K562 (cell line): Measurements from ENCODE around the gene TCOF1. TPM values are rescaled to one million over a fixed set of nuclear protein-coding genes. Genes with fewer than 3 reads are reported as not detected.

ENCODE experiments used
- ATAC-seq: fragments of 200-7000 bp; cut with Tn5 transposase; 3 replicates; pipeline ENCODE4 v1.9.1; 2020; ENCODE audit warnings: moderate library complexity
- BruUV-seq: library from RNA; stranded (reverse); fragments of 400-500 nt; replicated peaks from 2 replicates; lab custom pipeline; 2021; lab: Mats Ljungman, UMichigan
- CTCF ChIA-PET: fragments of 300-600 bp; formaldehyde crosslinking; extraction: SDS; loops from one replicate; lab custom pipeline; 2021; ENCODE audit warnings: low intra/inter-chr PET ratio; lab: Yijun Ruan, JAX
- POLR2A ChIA-PET: fragments of 300-600, 350-650 bp; sonication (Branson Sonifier 250); formaldehyde crosslinking; extraction: SDS; loops from one replicate; lab custom pipeline; 2021; ENCODE audit warnings: antibody characterized with exemption, inconsistent platforms; lab: Yijun Ruan, JAX
- DNase-seq, 4 experiments: peaks; one replicate each; pipeline versions ENCODE4 v3.0.0 to v3.0.0-alpha.2; 2011 to 2018; ENCODE audit warnings: low spot score in 3 of 4, mixed read lengths in 3 of 4; ENCODE audit errors: extremely low read depth in 1 of 4
- FAIRE-seq: peaks from 2 replicates; lab custom pipeline; 2011; peaks lifted over from hg19 to GRCh38; lab: Jason Lieb, UNC
- H2AFZ ChIP-seq: 2 replicates; pipeline ENCODE4 v1.6.0; 2011; ENCODE audit warnings: low read depth, low read length, control low read depth, inconsistent platforms
- H3K27ac ChIP-seq: fragments of 200-600 bp; 3 replicates; pipeline ENCODE4 v1.8.0; 2011; ENCODE audit warnings: low read depth, mild to moderate bottlenecking, control low read depth, inconsistent platforms, low read length, moderate library complexity, mixed read lengths; ENCODE audit errors: extremely low read depth
- H3K27me3 ChIP-seq, 2 experiments: fragments of 300-600 bp in 1 of 2; 2 replicates in 1 of 2; 3 replicates in 1 of 2; pipeline versions ENCODE4 v1.6.0 to v1.8.0; 2011; ENCODE audit warnings: inconsistent platforms in 2 of 2, low read length in 2 of 2, mild to moderate bottlenecking in 1 of 2, mixed read lengths in 1 of 2, moderate library complexity in 1 of 2; ENCODE audit not compliant: control insufficient read depth in 2 of 2, insufficient read depth in 2 of 2
- H3K36me3 ChIP-seq: fragments of 300-600 bp; 3 replicates; pipeline ENCODE4 v1.8.0; 2011; ENCODE audit warnings: mild to moderate bottlenecking, low read length, inconsistent platforms; ENCODE audit not compliant: control insufficient read depth, insufficient read depth
- H3K4me1 ChIP-seq, 2 experiments: fragments of 200-600 bp in 1 of 2; replicated peaks in 1 of 2; 2 replicates in 1 of 2; 3 replicates in 1 of 2; pipeline versions ENCODE4 v1.5.1 to v1.8.0; 2011; ENCODE audit warnings: inconsistent platforms in 2 of 2, low read length in 2 of 2, mild to moderate bottlenecking in 1 of 2, mixed read lengths in 1 of 2, moderate library complexity in 1 of 2; ENCODE audit not compliant: control insufficient read depth in 2 of 2, insufficient read depth in 2 of 2
- H3K4me2 ChIP-seq: 2 replicates; pipeline ENCODE4 v1.6.1; 2011; ENCODE audit warnings: low read length, control low read depth, inconsistent platforms, mixed read lengths; ENCODE audit not compliant: insufficient read depth
- H3K4me3 ChIP-seq: fragments of 200-600 bp; sonication (generic), shearing (Covaris generic); 2 replicates; pipeline ENCODE4 v1.5.1; 2016; ENCODE audit warnings: control low read depth, inconsistent platforms
- H3K79me2 ChIP-seq: fragments of 200-600 bp; 3 replicates; pipeline ENCODE4 v1.8.0; 2011; ENCODE audit warnings: low read length, inconsistent platforms; ENCODE audit not compliant: control insufficient read depth, insufficient read depth
- H3K9ac ChIP-seq, 2 experiments: 2 replicates each; pipeline versions ENCODE4 v1.6.0 to v1.6.1; 2011; ENCODE audit warnings: low read depth in 2 of 2, low read length in 2 of 2, control low read depth in 1 of 2, inconsistent platforms in 1 of 2, mild to moderate bottlenecking in 1 of 2, mixed read lengths in 1 of 2; ENCODE audit not compliant: insufficient read depth in 1 of 2
- H3K9me1 ChIP-seq: one replicate; pipeline ENCODE4 v1.6.0; 2011; ENCODE audit warnings: inconsistent platforms, mild to moderate bottlenecking, low read length, moderate library complexity; ENCODE audit not compliant: control insufficient read depth, insufficient read depth
- H3K9me3 ChIP-seq: replicated peaks from 2 replicates; pipeline ENCODE4 v1.5.1; 2011; ENCODE audit warnings: low read depth, low read length, inconsistent platforms; ENCODE audit not compliant: control insufficient read depth, insufficient read depth
- H4K20me1 ChIP-seq: replicated peaks from 2 replicates; pipeline ENCODE4 v1.6.1; 2011; ENCODE audit warnings: low read length, inconsistent platforms, mixed read lengths; ENCODE audit not compliant: control insufficient read depth, insufficient read depth
- DPF2 ChIP-seq: fragments of 450-650 bp; IDR thresholded peaks from 2 replicates; pipeline ENCODE4 v1.6.1; 2016
- GTF2F1 ChIP-seq: IDR thresholded peaks from 2 replicates; pipeline ENCODE4 v1.6.1; 2011; ENCODE audit warnings: low read depth, low read length, improper control_type of control experiment
- RCOR1 ChIP-seq, 2 experiments: IDR thresholded peaks; 2 replicates each; pipeline ENCODE4 v1.6.1; 2012; ENCODE audit warnings: low read depth in 2 of 2, low read length in 2 of 2, borderline replicate concordance in 1 of 2, improper control_type of control experiment in 1 of 2
- RFX1 ChIP-seq: fragments of 450-650 bp; IDR thresholded peaks from 2 replicates; pipeline ENCODE4 v1.6.1; 2016; ENCODE audit warnings: mild to moderate bottlenecking, moderate library complexity
- ZFP36 ChIP-seq: fragments of 150-350 bp; IDR thresholded peaks from 2 replicates; pipeline ENCODE4 v1.6.1; 2018; ENCODE audit warnings: low read length, low read depth; ENCODE audit not compliant: partially characterized antibody
- ZNF586 ChIP-seq: fragments of 450-650 bp; formaldehyde crosslinking; conservative IDR thresholded peaks from 2 replicates; pipeline ENCODE4 v1.4.0; 2020; ENCODE audit warnings: mild to moderate bottlenecking, moderate library complexity
- WGBS: fragments of 100-300 bp; shearing (Covaris generic); methylation state at CpG from one replicate; pipeline ENCODE4 v1.1.6; 2016; ENCODE audit warnings: low coverage, mixed read lengths; ENCODE audit not compliant: insufficient coverage; ENCODE audit errors: missing lambda C conversion rate; 5-methylcytosine and 5-hydroxymethylcytosine counted together
- in situ Hi-C: fragments of 300-500 bp; cut with MboI; formaldehyde crosslinking; loops from 4 replicates; pipeline ENCODE4 v1.15.0; 2018; ENCODE audit warnings: inconsistent platforms, mixed read lengths
- intact Hi-C: fragments of 100-400 bp; cut with micrococcal nuclease; formaldehyde crosslinking; loops from 2 replicates; pipeline ENCODE4 v1.14.2; 2022
- polyA plus RNA-seq, 8 experiments: library from polyadenylated mRNA; depleted of rRNA in 4 of 8; stranded (reverse) in 5 of 8; unstranded in 3 of 8; fragments of >200 nt; fragmentation: Nextera tagmentation in 2 of 8; fragmentation: Illumina TruSeq in 1 of 8; extraction: Ambion mirVana in 2 of 8; extraction: Trizol in 1 of 8; gene quantifications; 2 replicates each; pipeline versions ENCODE4 v1.2.1 to v1.2.3, GENCODE V29; 2011 to 2014; ENCODE audit warnings: inconsistent platforms in 1 of 8, missing spikeins in 1 of 8
- total RNA-seq, 7 experiments: library from RNA; depleted of rRNA in 6 of 7; stranded (reverse); fragments of >200 nt in 6 of 7; fragmentation: Illumina TruSeq in 2 of 7; extraction: Trizol in 2 of 7; gene quantifications; 2 replicates each; pipeline versions ENCODE4 v1.2.1 to v1.2.3, GENCODE V29; 2011 to 2021; ENCODE audit warnings: low replicate concordance in 1 of 7
- TF ChIP-seq, protein P1 (sequence below): fragments of 450-650 bp; IDR thresholded peaks from 2 replicates; pipeline ENCODE4 v1.6.1; 2016

TCOF1 gene
- total and polyA plus RNA-seq, 9 of the 15 experiments (the other 6 are each of a cell fraction or from before 2014, with no cell fraction given) = 9.8 to 134 (median 61.7) TPM

DNA sequence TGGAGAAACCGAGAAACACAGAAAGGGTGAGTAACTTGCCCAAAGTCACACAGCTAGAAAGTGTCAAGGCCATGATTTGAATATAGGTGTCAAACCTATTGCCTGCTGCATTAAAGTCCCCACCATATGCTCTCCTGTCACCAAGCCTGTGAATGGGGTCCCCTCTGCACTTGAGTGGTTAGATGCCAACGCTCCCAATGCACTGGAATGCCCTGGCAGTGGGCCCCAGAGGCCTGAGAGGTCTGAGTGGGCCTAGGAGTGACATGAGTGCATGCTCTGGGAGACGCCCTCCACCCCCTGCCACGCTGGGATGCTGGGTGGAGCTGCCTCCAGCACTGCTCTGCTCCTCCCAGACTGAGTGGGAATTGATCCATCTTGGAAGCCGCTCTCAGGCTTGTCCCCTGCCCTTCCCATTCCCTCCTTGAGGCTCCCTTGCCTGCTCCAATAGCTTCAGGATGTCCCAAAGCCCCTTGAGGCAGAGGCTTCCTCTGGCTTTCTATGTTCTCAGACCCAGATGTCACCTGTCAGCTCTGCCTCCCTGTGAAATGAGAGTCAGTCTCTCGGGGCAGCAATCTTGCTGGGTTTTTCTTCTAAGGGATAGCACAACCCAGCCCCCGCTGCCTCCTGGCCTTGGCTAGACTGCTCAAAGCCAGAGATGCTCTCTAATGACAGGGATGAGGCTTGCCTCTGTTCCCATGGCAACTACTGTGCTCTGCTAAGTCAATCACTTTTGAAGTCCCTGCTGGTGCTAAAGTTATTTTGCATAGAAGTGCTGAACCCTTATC is 48.2 kb upstream of the TCOF1 start:
- Histone ChIP-seq H3K27me3 (peaks cover 26 to 36% of the 10 kb centered on the region in 2 experiments), H4K20me1 (no peaks in the 10 kb centered on the region; the same call in 1 of the 2 replicates), H3K4me2 (no peak overlapping the region), H3K4me1 (no peaks in the 10 kb centered on the region), H2AFZ (no peak overlapping the region), H3K4me3 (no peak overlapping the region), H3K27ac (no peak overlapping the region), H3K9me3 (no peaks in the 10 kb centered on the region), H3K79me2 (no peaks in the 10 kb centered on the region), H3K9me1 (no peaks in the 10 kb centered on the region), H3K36me3 (no peaks in the 10 kb centered on the region), H3K9ac (no peak overlapping the region)
- in situ Hi-C loops (no loop called here), intact Hi-C loops (no loop called here)
- TF ChIP-seq RFX1 = peak; percentile 84
- TF ChIP-seq ZFP36 = peak; percentile 43
- TF ChIP-seq GTF2F1 = no peak
- no peak for TF ChIP-seq DPF2
- TF ChIP-seq ZNF586 = no peak
- TF ChIP-seq RCOR1 (IDR thresholded peaks at IDR 0.05; ENCODE audit: borderline replicate concordance in 1 of 2, low read depth in 2 of 2, low read length in 2 of 2) = 0 out of 4 replicates have a peak, but pooled peaks of 1 of the 2 experiments have one; percentile 9
- TF ChIP-seq, protein P1, sequence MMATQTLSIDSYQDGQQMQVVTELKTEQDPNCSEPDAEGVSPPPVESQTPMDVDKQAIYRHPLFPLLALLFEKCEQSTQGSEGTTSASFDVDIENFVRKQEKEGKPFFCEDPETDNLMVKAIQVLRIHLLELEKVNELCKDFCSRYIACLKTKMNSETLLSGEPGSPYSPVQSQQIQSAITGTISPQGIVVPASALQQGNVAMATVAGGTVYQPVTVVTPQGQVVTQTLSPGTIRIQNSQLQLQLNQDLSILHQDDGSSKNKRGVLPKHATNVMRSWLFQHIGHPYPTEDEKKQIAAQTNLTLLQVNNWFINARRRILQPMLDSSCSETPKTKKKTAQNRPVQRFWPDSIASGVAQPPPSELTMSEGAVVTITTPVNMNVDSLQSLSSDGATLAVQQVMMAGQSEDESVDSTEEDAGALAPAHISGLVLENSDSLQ = peak; percentile 33; the same call in 1 of the 2 replicates
- no TSS peak for BruUV-seq
- WGBS = 1% methylated on average over 7 of the region's 7 CpGs
- no peak for DNase-seq
- no peak for FAIRE-seq
- ATAC-seq = peak; percentile 49; the same call in 1 of the 3 replicates
- POLR2A ChIA-PET = interaction anchor here (0.6 to 2.9 kb wide), 6 partner anchors 8 to 30 kb away, joined by 3 to 7 read pairs (median 3); no protein-coding TSS in a partner anchor
- CTCF ChIA-PET = no interaction called here
